ENCODE data around the gene CCR6. TPM values are rescaled to one million over a fixed set of nuclear protein-coding genes. Genes with fewer than 3 reads are reported as not detected.

Gene CCR6
- total and polyA plus RNA-seq, 2 experiments from 2014 or later = not detected

GRCh38 chr6:167130712-167131684, 8.1 kb downstream of the CCR6 start:
- no peak for DNase-seq
- TF ChIP-seq EZH2 (IDR thresholded peaks at IDR 0.05; ENCODE audit: insufficient read depth, poor library complexity, severe bottlenecking) = no peak
- TF ChIP-seq EZH2phosphoT487 (IDR thresholded peaks at IDR 0.05; ENCODE audit: insufficient read depth, low read depth) = no peak
- in situ Hi-C loops (cut with MboI) = no loop called here

GRCh38 chr6:167134448-167135328, 11.8 kb downstream of the CCR6 start:
- H4K20me1 ChIP-seq (ENCODE audit: insufficient read depth) = no peaks in the 10 kb centered on the region
- H3K27ac ChIP-seq = no peak overlapping the region
- no peaks in the 10 kb centered on the region for H3K36me3 ChIP-seq (ENCODE audit: low read depth)
- H3K9ac ChIP-seq = no peak overlapping the region
- H3K9me2 ChIP-seq (ENCODE audit: insufficient read depth) = no peaks in the 10 kb centered on the region
- in situ Hi-C loops (cut with MboI) = no loop called here
- H3K9me3 ChIP-seq (ENCODE audit: low read depth) = no peaks in the 10 kb centered on the region
- no peaks in the 10 kb centered on the region for H3F3A ChIP-seq (ENCODE audit: insufficient read depth)
- no peak overlapping the region for H2AFZ ChIP-seq
- no peak for TF ChIP-seq EZH2phosphoT487 (IDR thresholded peaks at IDR 0.05; ENCODE audit: insufficient read depth, low read depth)
- no peak for TF ChIP-seq EZH2 (IDR thresholded peaks at IDR 0.05; ENCODE audit: insufficient read depth, poor library complexity, severe bottlenecking)
- H3K27me3 ChIP-seq (replicated peaks; ENCODE audit: insufficient read depth) = no peaks in the 10 kb centered on the region
- H3K4me3 ChIP-seq = no peak overlapping the region
- no peaks in the 10 kb centered on the region for H3K4me1 ChIP-seq (ENCODE audit: insufficient read depth)
- no peak overlapping the region for H3K4me2 ChIP-seq (ENCODE audit: unreplicated experiment)
- no peak for DNase-seq
- H3K79me2 ChIP-seq (ENCODE audit: insufficient read depth) = no peaks in the 10 kb centered on the region
- WGBS, 2 experiments (ENCODE audit: low coverage in 1 of 2, low lambda C conversion rate in 2 of 2, missing lambda C conversion rate in 2 of 2) = 37 to 46% methylated on average over 23 of the region's 23 CpGs

More at GRCh38 chr6:167130712-167131684, 8.1 kb downstream of the CCR6 start:
- Histone ChIP-seq H3K27me3 (replicated peaks; ENCODE audit: insufficient read depth) (no peaks in the 10 kb centered on the region), H3K36me3 (ENCODE audit: low read depth) (no peaks in the 10 kb centered on the region), H3K4me1 (ENCODE audit: insufficient read depth) (no peaks in the 10 kb centered on the region), H3K4me2 (ENCODE audit: unreplicated experiment) (no peak overlapping the region), H3K79me2 (ENCODE audit: insufficient read depth) (no peaks in the 10 kb centered on the region), H2AFZ (no peak overlapping the region), H3K9ac (no peak overlapping the region), H3K4me3 (no peak overlapping the region), H4K20me1 (ENCODE audit: insufficient read depth) (no peaks in the 10 kb centered on the region), H3K27ac (no peak overlapping the region), H3K9me2 (ENCODE audit: insufficient read depth) (no peaks in the 10 kb centered on the region), H3K9me3 (ENCODE audit: low read depth) (no peaks in the 10 kb centered on the region), H3F3A (ENCODE audit: insufficient read depth) (no peaks in the 10 kb centered on the region)
- WGBS, 2 experiments (ENCODE audit: low coverage in 1 of 2, low lambda C conversion rate in 2 of 2, missing lambda C conversion rate in 2 of 2) = 55 to 63% methylated on average over 23 to 33 of the region's 33 CpGs

- H4K20me1 ChIP-seq (ENCODE audit: insufficient read depth) = no peaks in the 10 kb centered on the region
- H3K36me3 ChIP-seq (ENCODE audit: low read depth) = no peaks in the 10 kb centered on the region
- H3F3A ChIP-seq (ENCODE audit: insufficient read depth) = no peaks in the 10 kb centered on the region
- H3K9me2 ChIP-seq (ENCODE audit: insufficient read depth) = no peaks in the 10 kb centered on the region
- no peak for DNase-seq
- no peak overlapping the region for H2AFZ ChIP-seq
- no peaks in the 10 kb centered on the region for H3K9me3 ChIP-seq (ENCODE audit: low read depth)
- no peak overlapping the region for H3K27ac ChIP-seq
- TF ChIP-seq EZH2phosphoT487 (IDR thresholded peaks at IDR 0.05; ENCODE audit: insufficient read depth, low read depth) (no peak), EZH2 (IDR thresholded peaks at IDR 0.05; ENCODE audit: insufficient read depth, poor library complexity, severe bottlenecking) (no peak)
- in situ Hi-C loops (cut with MboI) = no loop called here
- no peaks in the 10 kb centered on the region for H3K27me3 ChIP-seq (replicated peaks; ENCODE audit: insufficient read depth)
- H3K4me1 ChIP-seq (ENCODE audit: insufficient read depth) = no peaks in the 10 kb centered on the region
- no peak overlapping the region for H3K4me3 ChIP-seq
- no peak overlapping the region for H3K9ac ChIP-seq
- H3K79me2 ChIP-seq (ENCODE audit: insufficient read depth) = no peaks in the 10 kb centered on the region
- WGBS, 2 experiments (ENCODE audit: low coverage in 1 of 2, low lambda C conversion rate in 2 of 2, missing lambda C conversion rate in 2 of 2) = 54 to 58% methylated on average over 13 of the region's 13 CpGs
- no peak overlapping the region for H3K4me2 ChIP-seq (ENCODE audit: unreplicated experiment)
Observed at GRCh38 chr6:167136376-167136775, 13.5 kb downstream of the CCR6 start.

GRCh38 chr6:167137081-167137480, 14.2 kb downstream of the CCR6 start:
- Histone ChIP-seq H3K36me3 (ENCODE audit: low read depth) (no peaks in the 10 kb centered on the region), H3K9ac (no peak overlapping the region), H3K27ac (no peak overlapping the region), H3K9me2 (ENCODE audit: insufficient read depth) (no peaks in the 10 kb centered on the region), H3K4me1 (ENCODE audit: insufficient read depth) (no peaks in the 10 kb centered on the region), H4K20me1 (ENCODE audit: insufficient read depth) (no peaks in the 10 kb centered on the region), H3F3A (ENCODE audit: insufficient read depth) (no peaks in the 10 kb centered on the region), H3K9me3 (ENCODE audit: low read depth) (no peaks in the 10 kb centered on the region), H3K27me3 (replicated peaks; ENCODE audit: insufficient read depth) (no peaks in the 10 kb centered on the region), H3K4me3 (no peak overlapping the region), H2AFZ (no peak overlapping the region), H3K4me2 (ENCODE audit: unreplicated experiment) (no peak overlapping the region), H3K79me2 (ENCODE audit: insufficient read depth) (no peaks in the 10 kb centered on the region)
- in situ Hi-C loops (cut with MboI) = no loop called here
- no peak for DNase-seq
- TF ChIP-seq EZH2 (IDR thresholded peaks at IDR 0.05; ENCODE audit: insufficient read depth, poor library complexity, severe bottlenecking) = no peak
- WGBS, 2 experiments (ENCODE audit: low coverage in 1 of 2, low lambda C conversion rate in 2 of 2, missing lambda C conversion rate in 2 of 2) = 53 to 54% methylated on average over 10 of the region's 10 CpGs

All from GM23248 (cell line).